ENCODE measurements around the gene SURF1.

The SURF1 gene

DNA sequence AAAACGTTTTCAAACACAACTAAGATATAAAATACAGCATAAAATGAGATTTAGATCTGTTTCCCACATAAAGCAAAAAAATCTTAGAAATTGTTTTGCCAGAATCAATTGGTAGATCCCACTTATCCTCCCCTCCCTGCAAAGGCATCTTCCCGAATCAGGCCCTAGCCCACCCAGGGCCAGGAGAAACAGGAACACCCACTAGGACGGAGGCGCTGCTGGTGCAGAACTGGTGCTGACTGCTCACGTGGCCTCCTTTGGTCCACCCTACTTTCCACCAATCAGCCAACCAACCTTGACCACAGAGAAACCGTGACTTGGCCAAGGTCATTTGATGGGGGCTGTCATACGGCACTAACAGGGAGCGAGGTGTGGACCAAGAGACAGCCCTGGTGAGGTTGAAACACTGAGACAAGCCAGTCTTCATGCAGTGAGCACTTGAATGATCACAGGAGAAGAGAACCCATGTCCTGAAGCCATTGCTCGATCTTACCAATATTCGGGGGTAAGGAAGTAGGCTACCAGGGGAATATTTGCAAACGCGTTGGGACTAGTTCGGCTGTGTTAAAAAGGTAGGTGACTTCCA lies 5.3 kb upstream of the SURF1 start:
- no peak for DNase-seq

- DNase-seq = no peak
Observed at GRCh38 chr9:133360400-133361393, 4.4 kb upstream of the SURF1 start.

- no peak for DNase-seq
Observed at GRCh38 chr9:133359399-133360175, 3.3 kb upstream of the SURF1 start.

GRCh38 chr9:133357656-133358055 lies 1.4 kb upstream of the SURF1 start:
- no peak for DNase-seq

- no peak for DNase-seq
Observed at GRCh38 chr9:133355881-133356357, 368 bp downstream of the SURF1 start.

DNA sequence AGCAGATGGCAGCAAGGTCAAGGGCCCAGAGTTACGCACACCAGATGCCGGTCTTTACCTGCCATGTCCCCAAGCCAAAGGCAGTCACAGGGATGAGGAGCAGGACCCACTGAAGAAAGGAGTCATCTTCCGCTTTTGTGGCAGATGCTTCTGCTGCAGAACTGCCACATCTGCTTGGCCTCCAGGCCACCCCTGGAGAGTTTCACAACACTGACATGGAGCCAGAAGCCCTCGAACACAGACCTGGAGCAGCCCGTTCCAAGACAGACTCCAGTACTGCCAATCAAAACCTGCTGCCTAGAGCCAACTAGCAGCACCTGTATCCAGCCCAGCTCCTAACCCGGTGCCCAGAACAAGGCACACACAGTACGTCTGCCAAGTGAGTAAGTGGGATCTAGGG lies 1.5 kb downstream of the SURF1 start:
- DNase-seq = no peak

GRCh38 chr9:133353548-133353947 lies 2.7 kb downstream of the SURF1 start:
- no peak for DNase-seq

DNA sequence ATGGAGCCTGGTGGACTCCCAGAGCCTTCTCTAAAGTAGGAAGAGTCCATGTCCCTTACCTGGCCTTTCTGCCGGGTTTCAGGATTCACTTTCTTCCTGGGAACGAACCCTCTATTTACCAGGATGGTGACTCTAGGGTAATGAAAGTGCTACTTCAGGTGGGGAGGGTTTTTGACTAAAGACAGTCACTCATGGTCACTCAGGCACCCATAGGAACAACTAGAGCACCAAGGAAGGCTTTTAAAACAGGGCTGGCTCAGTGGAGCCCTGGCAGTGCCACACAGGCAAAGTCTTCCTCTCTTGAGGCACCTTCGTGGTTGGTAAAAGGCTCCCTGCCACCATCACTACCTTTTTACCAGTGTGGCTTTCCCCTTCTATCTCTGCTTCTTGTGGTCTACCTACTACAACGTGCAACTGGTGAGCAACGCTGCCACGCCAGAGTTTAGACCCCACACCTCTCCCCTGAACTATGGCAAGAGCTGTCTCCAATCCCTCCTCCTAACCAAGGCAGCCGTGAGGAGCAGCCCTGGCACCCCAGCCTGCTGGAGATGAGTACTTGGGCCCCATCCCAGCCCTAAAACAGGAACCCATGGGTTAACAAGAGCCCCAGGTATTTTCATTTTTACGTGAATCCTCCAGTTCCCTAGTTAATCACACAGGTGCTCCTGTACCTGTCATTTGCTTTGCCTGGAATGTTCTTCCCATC lies 3.5 kb downstream of the SURF1 start:
- DNase-seq = no peak

DNA sequence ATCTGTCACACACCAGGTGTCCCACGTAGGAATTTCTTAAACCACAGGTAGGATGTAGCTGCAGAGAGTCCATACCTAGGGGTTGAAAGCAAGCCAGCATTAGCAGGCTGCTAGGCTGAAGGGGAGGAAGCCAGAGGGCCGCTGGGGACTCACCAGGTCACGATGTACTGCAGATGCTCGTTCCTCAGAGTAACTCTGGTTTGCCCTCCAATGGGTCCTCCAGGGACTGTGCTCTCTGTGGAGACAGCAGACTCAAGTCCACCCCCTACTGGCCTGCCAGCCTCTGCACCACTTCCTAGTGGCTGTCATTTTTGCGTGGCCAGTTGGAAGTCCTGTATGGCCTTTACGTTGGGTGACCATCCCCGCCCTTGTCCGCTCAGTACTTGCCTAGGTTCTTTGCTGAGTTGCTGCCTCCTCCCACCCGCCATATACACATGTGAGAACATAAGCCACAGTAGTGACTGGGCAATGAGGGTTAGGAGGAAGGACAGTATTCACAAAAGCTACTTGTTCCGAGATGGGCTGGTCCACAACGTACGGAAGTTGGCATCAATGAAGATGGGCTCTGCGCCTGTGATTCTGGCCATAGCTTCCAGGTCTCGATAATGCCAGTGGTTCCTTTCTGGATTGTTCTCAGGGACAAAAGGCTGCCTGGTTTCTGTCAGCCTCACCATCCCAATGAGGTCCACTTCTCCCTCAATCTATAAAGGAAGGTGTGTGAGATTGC lies 4.2 kb downstream of the SURF1 start:
- no peak for DNase-seq

GRCh38 chr9:133351526-133351907 lies 4.8 kb downstream of the SURF1 start:
- no peak for DNase-seq

GRCh38 chr9:133349965-133350616 lies 6.2 kb downstream of the SURF1 start:
- DNase-seq = no peak

DNA sequence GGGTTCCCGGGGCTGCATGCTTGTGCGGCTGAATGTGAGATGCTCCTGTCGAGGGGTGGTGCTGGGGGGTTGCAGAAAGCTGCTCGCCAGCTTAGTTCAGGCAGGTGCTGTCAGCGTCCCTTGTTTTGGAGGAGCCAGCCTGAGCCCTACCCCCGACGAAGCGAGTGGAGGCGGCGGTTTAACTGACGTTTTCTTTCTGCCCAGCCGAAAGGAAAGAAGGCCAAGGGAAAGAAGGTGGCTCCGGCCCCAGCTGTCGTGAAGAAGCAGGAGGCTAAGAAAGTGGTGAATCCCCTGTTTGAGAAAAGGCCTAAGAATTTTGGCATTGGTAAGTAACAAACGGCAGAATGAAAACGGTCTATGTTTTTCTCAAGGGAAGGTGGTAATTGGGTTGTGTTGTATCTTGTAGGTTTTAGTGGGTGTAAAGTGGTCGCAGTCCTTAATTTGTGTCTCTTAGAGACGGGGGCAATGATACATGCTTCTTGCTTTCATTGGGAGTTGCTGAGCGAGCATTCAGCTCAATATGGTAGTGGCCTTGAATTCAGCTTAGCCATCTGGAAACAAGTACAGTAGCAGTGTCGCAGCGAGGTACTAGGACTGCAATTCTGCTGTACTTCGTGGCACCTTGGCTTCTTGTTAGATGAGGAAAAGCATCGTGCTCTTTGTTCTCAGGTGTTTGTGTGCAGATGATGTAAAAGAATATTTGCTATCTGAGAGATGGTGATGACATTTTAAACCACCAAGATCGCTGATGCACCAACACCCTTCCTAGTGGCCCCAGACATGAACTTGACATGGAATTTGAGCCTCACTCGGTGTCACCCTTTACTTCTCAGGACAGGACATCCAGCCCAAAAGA lies 7.3 kb downstream of the SURF1 start:
- DNase-seq = no peak

GRCh38 chr9:133347985-133348717 lies 8.1 kb downstream of the SURF1 start, which contains the start of the genes MED22 and RPL7A:
TSS of gene MED22 (minus strand) at chr9:133348131. CDS start at chr9:133346662, 1,469 bp downstream.
TSS of gene RPL7A (plus strand) at chr9:133348218. CDS start at chr9:133348244, 26 bp downstream.
- DNase-seq = peak; percentile 84

DNA sequence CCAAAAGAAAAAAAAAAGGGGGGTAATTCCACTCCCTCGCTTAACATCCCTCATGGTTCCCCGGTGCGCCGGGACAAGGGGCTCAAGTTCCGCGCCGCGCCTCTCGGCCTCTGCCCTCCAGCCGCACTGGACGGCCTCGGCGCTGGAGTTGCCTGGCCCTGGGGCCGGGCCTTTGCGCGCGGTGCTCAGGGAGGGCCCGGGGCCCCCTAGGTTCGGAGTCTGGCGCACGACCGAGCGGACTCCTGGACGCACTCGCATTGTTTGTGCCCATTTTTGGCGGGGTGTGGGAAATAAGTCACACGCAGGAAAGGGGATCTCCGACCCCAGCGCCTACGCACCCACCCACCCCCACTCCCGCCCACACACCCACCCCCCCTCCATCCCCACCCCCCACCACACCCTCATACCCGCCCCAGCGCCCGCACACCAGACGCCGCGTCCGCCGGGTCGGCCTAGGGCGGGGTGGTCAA lies 8.7 kb downstream of the SURF1 start:
- DNase-seq = no peak

DNA sequence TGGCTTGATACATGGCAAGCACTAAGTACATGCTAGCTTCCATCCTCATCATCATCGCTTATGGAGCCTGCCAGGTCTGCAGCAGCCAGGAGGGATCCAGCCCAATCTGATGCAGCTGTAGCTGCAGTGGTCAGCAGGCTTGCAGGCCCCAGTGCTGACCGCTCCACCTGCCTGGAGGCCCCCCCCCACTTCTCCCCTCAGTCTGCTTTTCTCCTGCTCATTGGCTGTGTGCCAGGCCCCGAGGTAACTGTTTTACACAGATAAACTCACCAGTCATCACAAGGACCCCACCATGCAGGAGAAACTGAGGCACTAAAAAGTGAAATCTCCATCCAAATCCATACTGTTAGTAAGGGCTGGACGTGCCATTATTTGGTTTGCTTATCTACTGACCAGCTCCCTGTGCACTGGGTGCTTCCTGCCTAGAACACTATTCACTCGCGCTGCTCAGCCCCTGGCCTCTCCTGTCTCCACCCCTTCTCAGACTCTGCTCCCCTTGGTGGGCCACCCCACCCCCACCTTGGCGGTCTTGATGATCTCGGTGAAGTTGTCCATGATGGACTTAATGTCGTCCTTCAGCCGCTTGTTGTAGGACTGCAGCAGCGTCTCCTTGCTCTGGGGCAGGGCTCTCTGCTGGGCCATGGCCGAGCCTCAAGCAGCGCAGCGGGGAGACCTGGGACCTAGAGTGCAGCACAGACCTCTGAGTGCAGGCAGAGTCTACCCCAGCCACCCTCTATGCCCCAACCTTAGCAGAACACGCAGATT lies 10.1 kb downstream of the SURF1 start:
- DNase-seq = no peak

DNA sequence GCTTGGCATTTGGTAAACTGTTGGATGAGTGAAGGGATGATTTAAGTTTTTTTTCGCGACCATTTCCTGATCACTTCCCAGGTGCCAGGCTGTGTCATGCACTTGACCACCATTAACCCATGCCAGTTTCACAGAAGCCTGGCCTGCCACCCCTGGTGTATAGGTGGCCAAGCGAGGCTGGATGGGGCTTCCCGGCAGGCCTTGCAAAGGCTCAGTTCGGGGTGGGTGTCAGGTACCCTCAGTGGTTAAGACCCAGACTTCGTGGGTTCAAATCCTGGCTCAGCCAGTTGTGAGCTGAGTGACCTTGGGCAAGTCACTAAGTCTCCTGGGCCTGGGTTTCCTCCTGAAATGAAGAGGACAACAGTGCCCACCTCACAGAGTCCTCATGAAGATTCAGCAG lies 10.7 kb downstream of the SURF1 start:
- no peak for DNase-seq

- DNase-seq = no peak
Observed at GRCh38 chr9:133344979-133345378, 11.3 kb downstream of the SURF1 start.

GRCh38 chr9:133344071-133344470 lies 12.2 kb downstream of the SURF1 start:
- no peak for DNase-seq
